PC-9 (cell line): Measurements from ENCODE around the gene MRPL16. TPM values are rescaled to one million over a fixed set of nuclear protein-coding genes. Genes with fewer than 3 reads are reported as not detected.
"Not testable (repeated sequence)": the region's sequence is repeated elsewhere in the genome, so short reads cannot be mapped to it uniquely, and the experiment has no call there.

Experiments
- BruUV-seq: library from RNA; stranded (reverse); fragments of 400-500 nt; replicated peaks from 2 replicates; lab custom pipeline; 2021; lab: Mats Ljungman, UMichigan
- CTCF ChIA-PET: fragments of 300-600 bp; sonication (Branson Sonifier 250); formaldehyde crosslinking; loops from one replicate; lab custom pipeline; 2022; ENCODE audit warnings: antibody characterized with exemption; lab: Charles Lee
- POLR2A ChIA-PET: fragments of 300-600 bp; sonication (Branson Sonifier 250); formaldehyde crosslinking; loops from one replicate; lab custom pipeline; 2022; ENCODE audit warnings: antibody characterized with exemption; ENCODE audit not compliant: unreplicated experiment; lab: Charles Lee
- DNase-seq, 2 experiments: peaks; one replicate each; pipeline versions ENCODE4 v3.0.0 to v3.0.0-alpha.2; 2015 to 2022; ENCODE audit warnings: mixed read lengths in 1 of 2
- H2AFZ ChIP-seq: fragments of 200-600 bp; sonication (generic); 2 replicates; pipeline ENCODE4 v1.8.1; 2017; ENCODE audit warnings: antibody characterized with exemption
- H3F3A ChIP-seq: fragments of 200-600 bp; sonication (generic); 2 replicates; pipeline ENCODE4 v1.8.1; 2017; ENCODE audit warnings: antibody characterized with exemption, mild to moderate bottlenecking, low read depth; ENCODE audit not compliant: insufficient read depth
- H3K27ac ChIP-seq: fragments of 200-600 bp; sonication (generic); 2 replicates; pipeline ENCODE4 v1.6.1; 2016; ENCODE audit warnings: mixed run types
- H3K27me3 ChIP-seq: fragments of 200-600 bp; sonication (generic); 2 replicates; pipeline ENCODE4 v1.6.1; 2016; ENCODE audit warnings: low read depth, mixed run types; ENCODE audit not compliant: insufficient read depth
- H3K36me3 ChIP-seq: fragments of 200-600 bp; sonication (generic); 2 replicates; pipeline ENCODE4 v1.6.1; 2016; ENCODE audit warnings: low read depth, mixed run types
- H3K4me1 ChIP-seq: fragments of 200-600 bp; sonication (generic); replicated peaks from 2 replicates; pipeline ENCODE4 v1.6.1; 2016; ENCODE audit warnings: mixed run types; ENCODE audit not compliant: insufficient read depth
- H3K4me2 ChIP-seq: fragments of 200-600 bp; sonication (generic); 2 replicates; pipeline ENCODE4 v1.6.1; 2017; ENCODE audit warnings: mixed run types
- H3K4me3 ChIP-seq: fragments of 200-600 bp; sonication (generic); 2 replicates; pipeline ENCODE4 v1.6.1; 2016; ENCODE audit warnings: mixed run types
- H3K79me2 ChIP-seq: fragments of 200-600 bp; sonication (generic); 2 replicates; pipeline ENCODE4 v1.6.1; 2017; ENCODE audit warnings: low read depth, mixed run types
- H3K9me2 ChIP-seq: fragments of 200-600 bp; sonication (generic); 2 replicates; pipeline ENCODE4 v1.8.1; 2017; ENCODE audit warnings: mild to moderate bottlenecking; ENCODE audit not compliant: insufficient read depth
- H3K9me3 ChIP-seq: fragments of 200-600 bp; sonication (generic); 2 replicates; pipeline ENCODE4 v1.8.1; 2016; ENCODE audit warnings: low read depth; ENCODE audit not compliant: insufficient read depth
- H4K20me1 ChIP-seq: fragments of 200-600 bp; sonication (generic); 2 replicates; pipeline ENCODE4 v1.8.1; 2017; ENCODE audit not compliant: insufficient read depth
- CTCF ChIP-seq: fragments of 200-600 bp; sonication (generic); conservative IDR thresholded peaks from 2 replicates; pipeline ENCODE4 v1.6.1; 2017; ENCODE audit warnings: mixed run types, antibody characterized with exemption, mild to moderate bottlenecking, moderate library complexity
- EZH2 ChIP-seq: fragments of 200-600 bp; sonication (generic); IDR thresholded peaks from 2 replicates; pipeline ENCODE4 v1.8.0; 2017; ENCODE audit warnings: antibody characterized with exemption, low read depth
- intact Hi-C: fragments of 100-400 bp; cut with micrococcal nuclease; formaldehyde crosslinking; loops from one replicate; pipeline ENCODE4 v1.10.0; 2022; ENCODE audit not compliant: unreplicated experiment
- total RNA-seq: library from RNA; stranded (reverse); gene quantifications from 2 replicates; pipeline ENCODE4 v1.2.3, GENCODE V29; 2021

MRPL16 gene
- total RNA-seq, 1 experiment from 2014 or later, result 64.7 TPM

- Histone ChIP-seq H3F3A (peaks cover 25% of the 10 kb centered on the region; the same call in 1 of the 2 replicates), H3K27ac (peak overlapping the region; percentile 78), H3K9me3 (no peaks in the 10 kb centered on the region), H4K20me1 (no peaks in the 10 kb centered on the region), H2AFZ (peak overlapping the region; percentile 49; the same call in 1 of the 2 replicates), H3K4me2 (peak overlapping the region; percentile 48), H3K4me3 (no peak overlapping the region), H3K9me2 (no peaks in the 10 kb centered on the region), H3K79me2 (no peaks in the 10 kb centered on the region), H3K27me3 (no peaks in the 10 kb centered on the region), H3K4me1 (peaks cover 33% of the 10 kb centered on the region), H3K36me3 (no peaks in the 10 kb centered on the region)
- intact Hi-C loops, result loop anchor here (1.0 to 5.0 kb wide), 5 partner anchors 44 to 307 kb away; partner anchors contain the start of genes MRPL16 and STX3
- POLR2A ChIA-PET, result interaction anchor here (0.6 to 0.7 kb wide), 3 partner anchors 26 to 245 kb away, joined by 3 to 25 read pairs (median 4); no protein-coding TSS in a partner anchor
- TF ChIP-seq CTCF, result no peak
- no peak for TF ChIP-seq EZH2
- BruUV-seq, result TSS peak; percentile 70
- DNase-seq, result peak; percentile 67 to 80
- CTCF ChIA-PET, result interaction anchor here (0.7 kb wide), 1 partner anchor 41 kb away, joined by 3 read pairs; no protein-coding TSS in a partner anchor
Observed at GRCh38 chr11:59857439-59858434, 47.2 kb upstream of the MRPL16 start.

- ChIA-PET CTCF (no interaction called here), POLR2A (no interaction called here)
- Histone ChIP-seq H3K9me2 (no peaks in the 10 kb centered on the region), H3K36me3 (no peaks in the 10 kb centered on the region), H3F3A (peaks cover 25% of the 10 kb centered on the region; the same call in 1 of the 2 replicates), H3K79me2 (no peaks in the 10 kb centered on the region), H3K27ac (no peak overlapping the region), H3K4me2 (no peak overlapping the region), H2AFZ (no peak overlapping the region), H3K27me3 (no peaks in the 10 kb centered on the region), H3K4me3 (no peak overlapping the region), H4K20me1 (no peaks in the 10 kb centered on the region), H3K9me3 (no peaks in the 10 kb centered on the region), H3K4me1 (peaks cover 33% of the 10 kb centered on the region)
- intact Hi-C loops, result loop anchor here (5.0 kb wide), 1 partner anchor 43 kb away; the partner anchor contains the start of gene MRPL16
- BruUV-seq, result no TSS peak
- TF ChIP-seq CTCF, result no peak
- no peak for TF ChIP-seq EZH2
- DNase-seq, result no peak
Observed at GRCh38 chr11:59854871-59855270, 44.3 kb upstream of the MRPL16 start.

- DNase-seq, H3F3A ChIP-seq, H3K4me2 ChIP-seq, H3K27ac ChIP-seq, H3K9me3 ChIP-seq, H3K27me3 ChIP-seq, H2AFZ ChIP-seq, H3K9me2 ChIP-seq, intact Hi-C loops, H3K4me1 ChIP-seq, H3K4me3 ChIP-seq, H3K79me2 ChIP-seq, CTCF ChIA-PET, BruUV-seq, H3K36me3 ChIP-seq, H4K20me1 ChIP-seq: not testable (repeated sequence)
- POLR2A ChIA-PET, result interaction anchor here (0.6 kb wide), 1 partner anchor 21 kb away, joined by 5 read pairs; no protein-coding TSS in a partner anchor
Observed at GRCh38 chr11:59851416-59851815, 40.8 kb upstream of the MRPL16 start.

- H4K20me1 ChIP-seq, H3K79me2 ChIP-seq, H3K4me1 ChIP-seq, H3K4me3 ChIP-seq, BruUV-seq, H3K27me3 ChIP-seq, POLR2A ChIA-PET, H3K9me2 ChIP-seq, intact Hi-C loops, H3F3A ChIP-seq, H3K9me3 ChIP-seq, H3K36me3 ChIP-seq, H3K4me2 ChIP-seq, H2AFZ ChIP-seq, DNase-seq, H3K27ac ChIP-seq: not testable (repeated sequence)
- CTCF ChIA-PET, result interaction anchor here (0.6 kb wide), 1 partner anchor 72 kb away, joined by 3 read pairs; no protein-coding TSS in a partner anchor
Observed at GRCh38 chr11:59849551-59849950, 39.0 kb upstream of the MRPL16 start.
